A549 treated with GW870086 at 1 μM for 4 hours (cell line): ENCODE data around the gene IGSF6. TPM values are rescaled to one million over a fixed set of nuclear protein-coding genes. Genes with fewer than 3 reads are reported as not detected.

Experiments
- total RNA-seq: library from RNA; stranded (reverse); fragments of 200-300 nt; extraction: Qiagen RNA extraction; gene quantifications from 5 replicates; pipeline ENCODE4 v1.2.3, GENCODE V29; 2022; ENCODE audit warnings: low read depth

Gene IGSF6
- not detected in 5 replicates for total RNA-seq

GRCh38 chr16:21652453-21652852, at the start of gene IGSF6:
IGSF6 (minus strand) TSS chr16:21652608; CDS start chr16:21652598, 10 bp downstream.

GRCh38 chr16:21663889-21664647, 11.7 kb upstream of the IGSF6 start, which contains the start of gene OTOA:
OTOA (plus strand) TSS chr16:21663968; CDS start chr16:21678515, 14,547 bp downstream.

GRCh38 chr16:21599122-21600030, 53.0 kb downstream of the IGSF6 start, which contains the start of gene METTL9:
METTL9 (plus strand) TSS chr16:21599577; CDS start chr16:21599734, 157 bp downstream.

Other genes with a start within 250 kb of the IGSF6 start
- 95.3 to 114 TPM (median 103 TPM) in 5 replicates for gene METTL9, start 53.0 kb downstream of the IGSF6 start, total RNA-seq
- 0.08 to 0.14 TPM (median 0.13 TPM) in 3 of 5 replicates, not detected in the others for gene OTOA, start 11.4 kb upstream of the IGSF6 start, total RNA-seq
- gene NPIPB4, start 205.1 kb upstream of the IGSF6 start, total RNA-seq: 24.6 to 27.4 TPM (median 25.2 TPM) in 5 replicates